ENCODE data around the gene B3GALT2.

GRCh38 chr1:193192586-193192985 is 6.2 kb upstream of the B3GALT2 start:
- TF ChIP-seq EZH2phosphoT487 (IDR thresholded peaks at IDR 0.05; ENCODE audit: insufficient read depth, low read depth) (no peak), EZH2 (IDR thresholded peaks at IDR 0.05; ENCODE audit: insufficient read depth, poor library complexity, severe bottlenecking) (no peak)

Data from GM23248 (cell line).